Suprapubic skin (tissue), 4 donors: Measurements from ENCODE around the gene HOXB7. TPM values are rescaled to one million over a fixed set of nuclear protein-coding genes. Genes with fewer than 3 reads are reported as not detected.
A peak's percentile ranks its signal among the peaks of the same experiment; 100 is the strongest.

Source experiments
- DNase-seq, 2 donors: peaks; one replicate each; pipeline ENCODE4 v3.0.0-alpha.2; 2019; ENCODE audit warnings: low spot score in 2 of 2
- H3K27ac ChIP-seq: fragments of 200-600 bp; sonication (generic); one replicate; pipeline ENCODE4 v1.5.1; 2019
- H3K27me3 ChIP-seq: fragments of 200-600 bp; sonication (generic); one replicate; pipeline ENCODE4 v1.5.1; 2019
- H3K36me3 ChIP-seq: fragments of 200-600 bp; sonication (generic); one replicate; pipeline ENCODE4 v1.5.1; 2019
- H3K4me1 ChIP-seq: fragments of 200-600 bp; sonication (generic); one replicate; pipeline ENCODE4 v1.5.1; 2019
- H3K4me3 ChIP-seq: fragments of 200-600 bp; sonication (generic); one replicate; pipeline ENCODE4 v1.5.1; 2019; ENCODE audit warnings: mild to moderate bottlenecking
- H3K9me3 ChIP-seq: fragments of 200-600 bp; sonication (generic); one replicate; pipeline ENCODE4 v1.5.1; 2019
- CTCF ChIP-seq, 2 donors: fragments of 200-600 bp in 1 of 2; fragments of 450-650 bp in 1 of 2; sonication (generic) in 1 of 2; IDR thresholded peaks; one replicate each; pipeline ENCODE4 v1.5.1; 2016 to 2019; ENCODE audit warnings: antibody characterized with exemption in 2 of 2, mild to moderate bottlenecking in 1 of 2, moderate library complexity in 1 of 2
- EP300 ChIP-seq: sonication (generic); formaldehyde crosslinking; IDR thresholded peaks from one replicate; pipeline ENCODE4 v1.6.1; 2017; ENCODE audit warnings: antibody characterized with exemption
- POLR2A ChIP-seq, 2 donors: fragments of 450-650 bp; IDR thresholded peaks; one replicate each; pipeline ENCODE4 v1.6.1; 2017; ENCODE audit warnings: antibody characterized with exemption in 2 of 2, mild to moderate bottlenecking in 2 of 2, moderate library complexity in 2 of 2
- POLR2AphosphoS5 ChIP-seq, 3 donors: sonication (generic); formaldehyde crosslinking; IDR thresholded peaks; one replicate each; pipeline ENCODE4 v1.6.1; 2017; ENCODE audit warnings: antibody characterized with exemption in 3 of 3
- WGBS: methylation state at CpG from one replicate; pipeline ENCODE4 v1.1.5; 2018; 5-methylcytosine and 5-hydroxymethylcytosine counted together
- total RNA-seq, 4 donors: library from RNA; depleted of rRNA; stranded (reverse); fragments of >200 nt; gene quantifications; one replicate each; pipeline ENCODE4 v1.1.0, GENCODE V29; 2016

Gene HOXB7
- total RNA-seq, 4 donors from 2014 or later: 0.95 to 3.6 (median 2.4) TPM

DNA sequence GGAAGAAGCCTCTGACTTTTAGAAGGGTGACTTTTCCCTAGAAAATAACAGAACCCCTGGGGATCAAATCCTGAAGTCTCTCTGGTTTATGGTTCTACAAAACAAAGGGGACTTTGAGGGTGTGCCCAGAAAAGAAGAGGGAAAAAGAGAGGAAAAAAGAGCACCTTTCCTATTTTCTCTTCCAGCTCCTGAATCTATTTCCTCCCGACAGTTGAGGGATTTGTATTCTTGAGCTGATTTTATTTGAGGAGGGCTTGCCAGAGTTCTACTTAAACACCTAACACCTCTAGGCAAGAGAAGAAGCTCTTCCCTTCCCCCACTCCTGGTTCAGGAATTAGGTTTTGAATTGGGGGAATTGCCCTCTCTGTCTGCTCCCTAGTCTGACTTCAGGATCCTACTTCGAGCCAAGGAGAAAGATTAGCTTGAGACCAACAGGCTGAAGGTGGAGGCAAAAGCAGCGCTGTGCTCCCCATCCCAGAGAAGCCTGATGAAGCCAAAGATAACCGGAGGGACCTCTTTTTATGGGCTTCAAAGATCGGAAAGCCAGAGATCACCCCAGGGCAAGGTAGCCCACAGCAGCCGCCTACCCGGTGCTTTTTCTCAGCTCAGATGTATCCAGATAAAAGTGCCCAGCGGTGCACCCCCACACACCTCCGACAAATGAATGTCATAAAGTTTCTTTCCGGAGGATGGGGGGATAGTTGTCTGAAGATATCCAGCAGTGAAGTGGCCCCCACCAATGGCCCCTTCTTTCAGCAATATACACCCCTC is 21.6 kb downstream of the HOXB7 start:
- H3K36me3 ChIP-seq: no peaks in the 10 kb centered on the region
- peaks cover 5% of the 10 kb centered on the region for H3K27me3 ChIP-seq
- peak overlapping the region; percentile 6 for H3K4me3 ChIP-seq

DNA sequence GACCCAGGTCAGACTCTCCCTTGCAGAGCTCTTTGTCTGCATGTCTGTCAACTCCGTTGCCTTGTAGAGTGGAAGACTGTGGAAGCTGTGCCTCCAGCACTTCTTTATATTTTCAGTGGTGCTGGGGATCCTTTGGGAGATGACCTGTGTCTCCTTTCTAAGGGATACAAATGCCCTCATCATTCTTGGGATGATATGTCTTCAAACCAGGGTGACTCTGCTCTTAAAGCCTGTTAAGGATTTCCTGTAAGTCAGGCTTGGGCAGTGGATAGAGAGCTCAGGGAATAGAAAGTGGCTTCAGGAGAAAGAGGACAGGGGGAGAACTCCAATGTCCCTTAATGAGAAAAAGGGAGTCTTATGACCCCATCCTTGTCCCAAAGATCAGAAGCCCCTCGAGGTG is 22.3 kb downstream of the HOXB7 start:
- H3K27me3 ChIP-seq: peaks cover 5% of the 10 kb centered on the region
- TF ChIP-seq POLR2AphosphoS5 (IDR thresholded peaks at IDR 0.05): no peak
- no peak for TF ChIP-seq EP300
- no peak for TF ChIP-seq CTCF (IDR thresholded peaks at IDR 0.05)
- TF ChIP-seq POLR2A (IDR thresholded peaks at IDR 0.05): no peak
- DNase-seq: no peak
- no peak overlapping the region for H3K27ac ChIP-seq
- 50% methylated on average over 2 of the region's 2 CpGs for WGBS
- H3K4me1 ChIP-seq: peaks cover 52% of the 10 kb centered on the region
- H3K36me3 ChIP-seq: no peaks in the 10 kb centered on the region
- H3K4me3 ChIP-seq: no peak overlapping the region
- no peaks in the 10 kb centered on the region for H3K9me3 ChIP-seq

More for the DNA sequence above, 21.6 kb downstream of the HOXB7 start:
- no peak for DNase-seq
- Histone ChIP-seq H3K27ac (peak overlapping the region; percentile 19), H3K4me1 (peaks cover 48% of the 10 kb centered on the region), H3K9me3 (no peaks in the 10 kb centered on the region)
- TF ChIP-seq POLR2AphosphoS5 (IDR thresholded peaks at IDR 0.05) (no peak), EP300 (no peak), CTCF (IDR thresholded peaks at IDR 0.05) (no peak), POLR2A (IDR thresholded peaks at IDR 0.05) (no peak)
- WGBS: 63% methylated on average over 10 of the region's 10 CpGs

- no peaks in the 10 kb centered on the region for H3K9me3 ChIP-seq
- no peak for TF ChIP-seq POLR2AphosphoS5 (IDR thresholded peaks at IDR 0.05)
- no peak for TF ChIP-seq POLR2A (IDR thresholded peaks at IDR 0.05)
- no peak for TF ChIP-seq CTCF (IDR thresholded peaks at IDR 0.05)
- no peak for TF ChIP-seq EP300
- H3K4me3 ChIP-seq: no peak overlapping the region
- H3K36me3 ChIP-seq: no peaks in the 10 kb centered on the region
- WGBS: 72% methylated on average over 2 of the region's 2 CpGs
- peaks cover 48% of the 10 kb centered on the region for H3K4me1 ChIP-seq
- peaks cover 5% of the 10 kb centered on the region for H3K27me3 ChIP-seq
- H3K27ac ChIP-seq: peak overlapping the region; percentile 10
- no peak for DNase-seq
These were observed 22.8 kb downstream of the HOXB7 start for GRCh38 chr17:48588074-48588415.

DNA sequence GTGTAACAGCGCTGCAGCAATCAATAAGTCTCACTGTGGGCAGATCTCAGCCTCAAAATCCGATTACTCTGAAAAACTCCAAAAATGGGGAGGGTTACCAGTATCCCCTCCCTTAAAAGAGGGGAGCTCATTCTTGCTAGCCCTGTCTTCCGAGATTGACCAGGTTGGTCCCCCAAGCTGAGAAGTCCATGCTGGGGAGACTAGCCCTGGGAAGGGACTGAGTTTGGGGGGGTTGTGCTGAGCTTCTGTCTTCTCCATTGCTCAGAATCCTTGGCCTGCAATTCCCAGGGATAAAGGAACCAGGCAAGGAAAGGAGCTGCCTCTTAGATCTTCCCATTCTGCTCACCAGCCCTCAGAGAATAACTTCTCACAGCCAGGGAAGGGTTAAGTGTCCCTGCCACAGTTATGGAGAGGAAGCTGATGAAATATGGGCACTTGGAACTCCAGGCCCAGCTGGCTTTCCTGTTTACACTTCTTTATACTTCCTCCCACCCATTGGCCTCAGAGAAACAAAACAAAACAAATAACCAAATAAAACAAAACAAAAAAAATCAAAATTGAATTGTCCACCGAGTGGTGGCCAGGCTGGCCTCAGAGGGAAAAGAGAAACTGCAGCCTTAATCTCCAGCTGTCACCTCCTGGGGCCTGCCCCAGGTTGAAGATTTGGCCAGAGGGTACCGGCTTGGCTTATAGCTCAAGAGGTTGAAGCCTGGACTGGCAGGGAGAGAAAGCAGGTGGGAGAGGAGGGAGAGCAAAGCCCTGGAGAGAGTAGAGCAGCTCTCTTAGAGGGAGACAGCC is 23.3 kb downstream of the HOXB7 start:
- no peak overlapping the region for H3K4me3 ChIP-seq
- H3K9me3 ChIP-seq: no peaks in the 10 kb centered on the region
- TF ChIP-seq EP300: no peak
- no peak for TF ChIP-seq POLR2AphosphoS5 (IDR thresholded peaks at IDR 0.05)
- peaks cover 52% of the 10 kb centered on the region for H3K4me1 ChIP-seq
- DNase-seq: no peak
- H3K27ac ChIP-seq: peak overlapping the region; percentile 77
- H3K36me3 ChIP-seq: no peaks in the 10 kb centered on the region
- H3K27me3 ChIP-seq: peaks cover 4% of the 10 kb centered on the region
- 70% methylated on average over 5 of the region's 5 CpGs for WGBS

- no peak for DNase-seq
- no peak for TF ChIP-seq POLR2A (IDR thresholded peaks at IDR 0.05)
- no peak for TF ChIP-seq POLR2AphosphoS5 (IDR thresholded peaks at IDR 0.05)
- no peak for TF ChIP-seq EP300
- TF ChIP-seq CTCF (IDR thresholded peaks at IDR 0.05): no peak
- Histone ChIP-seq H3K27ac (peak overlapping the region; percentile 77), H3K27me3 (peaks cover 2% of the 10 kb centered on the region), H3K4me3 (peak overlapping the region; percentile 66), H3K4me1 (peaks cover 53% of the 10 kb centered on the region), H3K36me3 (no peaks in the 10 kb centered on the region), H3K9me3 (no peaks in the 10 kb centered on the region)
- 35% methylated on average over 32 of the region's 34 CpGs for WGBS
These were observed 24.2 kb downstream of the HOXB7 start for GRCh38 chr17:48586355-48587258.
